ENCODE results near the gene SESTD1. TPM values are rescaled to one million over a fixed set of nuclear protein-coding genes. Genes with fewer than 3 reads are reported as not detected.

Gene SESTD1
- total and polyA plus RNA-seq, 2 of the 13 experiments (the other 11 are each of a cell fraction or from before 2014, with no cell fraction given), result 74.4 to 101 TPM

GRCh38 chr2:179081954-179082353 is 182.7 kb downstream of the SESTD1 start (continued):
- TF ChIP-seq SP5 (CRISPR knock-in tag; IDR thresholded peaks at IDR 0.05; ENCODE audit: borderline replicate concordance, low read depth) (no peak), SMAD1 (CRISPR knock-in tag; IDR thresholded peaks at IDR 0.05; ENCODE audit: borderline replicate concordance, low read depth) (no peak), ZNF747 (CRISPR knock-in tag; IDR thresholded peaks at IDR 0.05; ENCODE audit: borderline replicate concordance) (no peak), NFE2L2 (IDR thresholded peaks at IDR 0.05; ENCODE audit: low read length) (no peak), SNAI1 (CRISPR knock-in tag; IDR thresholded peaks at IDR 0.05; ENCODE audit: borderline replicate concordance) (no peak), CSRNP2 (CRISPR knock-in tag; conservative IDR thresholded peaks at IDR 0.05; ENCODE audit: low read depth) (no peak)

- ChIA-PET CTCF (ENCODE audit: low intra/inter-chr PET ratio, low total read pairs) (no interaction called here), POLR2A (no interaction called here)
- H3K4me2 ChIP-seq (ENCODE audit: low read depth, low read length), result no peak overlapping the region
- no peaks in the 10 kb centered on the region for H4K20me1 ChIP-seq (ENCODE audit: insufficient read depth, low read length)
- H3K4me3 ChIP-seq (replicated peaks in 1 of 3; ENCODE audit: insufficient read depth in 1 of 3, low read depth in 2 of 3, low read length in 3 of 3), result no peak overlapping the region
- H3K27ac ChIP-seq (ENCODE audit: extremely low read length, insufficient read depth, low read length), result no peak overlapping the region
- no peaks in the 10 kb centered on the region for H3K79me2 ChIP-seq (ENCODE audit: insufficient read depth, low read length)
- intact Hi-C loops (cut with micrococcal nuclease; ENCODE audit: unreplicated experiment) (no loop called here), in situ Hi-C loops (cut with HindIII; ENCODE audit: extremely low pct_ligation_motif_present, low pct_unique_long_range_greater_than_20kb) (no loop called here)
- no peak for FAIRE-seq
- no peak for DNase-seq (ENCODE audit: low spot score)
- H3K27me3 ChIP-seq (ENCODE audit: control insufficient read depth in 1 of 2, insufficient read depth in 2 of 2, low read length in 2 of 2), result 0 out of 5 replicates have a peak, but pooled peaks cover 0 to 6% of the 10 kb centered on the region in 2 experiments
- H3K36me3 ChIP-seq (replicated peaks in 1 of 2; ENCODE audit: control insufficient read depth in 1 of 2, insufficient read depth in 2 of 2, low read length in 2 of 2), result no peaks in the 10 kb centered on the region
- TF ChIP-seq RELA (CRISPR knock-in tag; IDR thresholded peaks at IDR 0.05) (no peak), E2F1 (CRISPR knock-in tag; IDR thresholded peaks at IDR 0.05) (no peak), TBL1XR1 (IDR thresholded peaks at IDR 0.05; ENCODE audit: borderline replicate concordance, low read length, partially characterized antibody) (no peak), ZNF556 (CRISPR knock-in tag; IDR thresholded peaks at IDR 0.05; ENCODE audit: borderline replicate concordance) (no peak), FOXA1 (IDR thresholded peaks at IDR 0.05) (no peak), FOXA1 (CRISPR knock-in tag; IDR thresholded peaks at IDR 0.05) (no peak), BRCA1 (CRISPR knock-in tag; IDR thresholded peaks at IDR 0.05) (no peak), TFDP1 (CRISPR knock-in tag; IDR thresholded peaks at IDR 0.05; ENCODE audit: borderline replicate concordance) (no peak), MIXL1 (CRISPR knock-in tag; IDR thresholded peaks at IDR 0.05) (no peak), CBFB (CRISPR knock-in tag; IDR thresholded peaks at IDR 0.05) (no peak), HBP1 (CRISPR knock-in tag; IDR thresholded peaks at IDR 0.05; ENCODE audit: low read depth) (no peak), ZNF432 (CRISPR knock-in tag; IDR thresholded peaks at IDR 0.05; ENCODE audit: borderline replicate concordance) (no peak), TSC22D2 (CRISPR knock-in tag; IDR thresholded peaks at IDR 0.05; ENCODE audit: borderline replicate concordance) (no peak), ZNF263 (CRISPR knock-in tag; IDR thresholded peaks at IDR 0.05) (no peak)
- 0 out of 2 replicates have a peak, but pooled peaks cover 6% of the 10 kb centered on the region for H3K4me1 ChIP-seq (ENCODE audit: insufficient read depth, low read length)
- BruUV-seq (replicated peaks), result no TSS peak
- no peaks in the 10 kb centered on the region for H3K9me3 ChIP-seq (ENCODE audit: low read length)
- WGBS (ENCODE audit: low lambda C conversion rate), result 3% methylated on average over 3 of the region's 3 CpGs
- H3K9ac ChIP-seq (ENCODE audit: insufficient read depth, low read depth, low read length), result no peak overlapping the region
- no peak overlapping the region for H2AFZ ChIP-seq (ENCODE audit: low read length)
- no peak for ATAC-seq
These were observed 192.1 kb downstream of the SESTD1 start for GRCh38 chr2:179072527-179072926.

Data from HepG2 (cell line).